AG10803 (cell line): ENCODE measurements around the gene TBC1D22A.

Source experiments
- DNase-seq: peaks from one replicate; pipeline ENCODE4 v3.0.0; 2010; ENCODE audit warnings: low read depth
- H3K4me3 ChIP-seq: 2 replicates; pipeline ENCODE4 v1.5.1; 2011; ENCODE audit warnings: mild to moderate bottlenecking, low read length, control low read depth
- TF ChIP-seq, protein P1 (sequence below): conservative IDR thresholded peaks from 2 replicates; pipeline ENCODE4 v1.5.1; 2011; ENCODE audit warnings: mild to moderate bottlenecking, low read length, control low read depth, inconsistent platforms

TBC1D22A gene

DNA sequence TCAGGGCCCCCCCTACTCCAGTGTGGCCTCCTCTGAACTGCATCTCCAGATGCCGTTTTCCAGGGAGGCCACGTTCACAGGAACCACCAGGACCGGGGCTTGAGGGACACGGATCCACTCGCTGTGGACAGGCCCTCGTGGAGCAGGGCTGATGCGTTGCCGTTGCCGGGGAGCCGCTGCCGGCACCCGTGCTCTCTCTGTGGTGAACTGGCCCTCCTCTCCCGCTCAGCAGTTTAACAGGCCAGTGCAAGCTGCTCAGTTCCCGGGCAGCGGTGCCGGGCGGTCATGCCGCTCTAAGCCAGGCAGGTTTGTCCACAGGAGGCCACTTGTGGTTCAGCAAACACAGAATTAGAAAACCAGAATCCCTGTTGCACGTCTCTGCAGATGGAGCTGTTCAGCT is 301.6 kb downstream of the TBC1D22A start:
- DNase-seq, result no peak
- no peak overlapping the region for H3K4me3 ChIP-seq
- TF ChIP-seq, protein P1, sequence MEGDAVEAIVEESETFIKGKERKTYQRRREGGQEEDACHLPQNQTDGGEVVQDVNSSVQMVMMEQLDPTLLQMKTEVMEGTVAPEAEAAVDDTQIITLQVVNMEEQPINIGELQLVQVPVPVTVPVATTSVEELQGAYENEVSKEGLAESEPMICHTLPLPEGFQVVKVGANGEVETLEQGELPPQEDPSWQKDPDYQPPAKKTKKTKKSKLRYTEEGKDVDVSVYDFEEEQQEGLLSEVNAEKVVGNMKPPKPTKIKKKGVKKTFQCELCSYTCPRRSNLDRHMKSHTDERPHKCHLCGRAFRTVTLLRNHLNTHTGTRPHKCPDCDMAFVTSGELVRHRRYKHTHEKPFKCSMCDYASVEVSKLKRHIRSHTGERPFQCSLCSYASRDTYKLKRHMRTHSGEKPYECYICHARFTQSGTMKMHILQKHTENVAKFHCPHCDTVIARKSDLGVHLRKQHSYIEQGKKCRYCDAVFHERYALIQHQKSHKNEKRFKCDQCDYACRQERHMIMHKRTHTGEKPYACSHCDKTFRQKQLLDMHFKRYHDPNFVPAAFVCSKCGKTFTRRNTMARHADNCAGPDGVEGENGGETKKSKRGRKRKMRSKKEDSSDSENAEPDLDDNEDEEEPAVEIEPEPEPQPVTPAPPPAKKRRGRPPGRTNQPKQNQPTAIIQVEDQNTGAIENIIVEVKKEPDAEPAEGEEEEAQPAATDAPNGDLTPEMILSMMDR, result no peak

DNA sequence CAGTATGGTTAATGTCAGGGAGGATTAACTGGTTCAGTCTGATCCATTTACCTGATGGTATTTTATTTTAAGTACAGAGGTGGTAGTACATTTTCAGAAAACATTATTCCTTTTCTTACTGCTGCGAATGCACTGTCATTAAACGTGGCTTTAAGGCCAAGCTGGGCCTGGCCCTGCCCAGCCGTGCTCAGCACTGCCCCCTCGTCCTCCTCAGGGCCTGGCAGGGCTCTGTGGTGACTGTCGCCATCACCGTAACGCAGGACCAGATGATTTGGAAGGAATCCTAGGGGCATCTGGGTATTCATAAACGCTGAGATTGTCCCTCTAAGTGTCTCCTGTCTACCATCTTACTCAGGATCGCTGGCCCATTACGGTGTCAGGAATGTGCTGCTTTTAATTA is 302.0 kb downstream of the TBC1D22A start:
- no peak overlapping the region for H3K4me3 ChIP-seq
- DNase-seq, result no peak
- TF ChIP-seq, protein P1, result no peak

GRCh38 chr22:47065756-47066615 is 303.5 kb downstream of the TBC1D22A start:
- no peak overlapping the region for H3K4me3 ChIP-seq
- TF ChIP-seq, protein P1, result no peak
- DNase-seq, result no peak

DNA sequence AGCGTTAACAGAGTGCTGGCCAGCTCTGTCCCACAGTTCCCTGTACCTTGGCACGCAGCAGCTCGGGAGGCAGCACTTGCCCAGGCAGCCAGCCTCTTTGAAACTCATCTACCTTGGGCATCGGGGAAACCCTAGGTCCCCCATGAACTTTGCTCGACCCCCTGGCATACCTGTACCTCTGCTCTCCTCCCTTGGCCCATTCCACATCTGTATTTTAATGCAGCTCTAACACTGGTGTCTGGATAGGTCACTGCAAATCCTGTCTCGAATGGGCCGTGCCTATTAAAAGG is 304.1 kb downstream of the TBC1D22A start:
- no peak for DNase-seq
- TF ChIP-seq, protein P1, result no peak

DNA sequence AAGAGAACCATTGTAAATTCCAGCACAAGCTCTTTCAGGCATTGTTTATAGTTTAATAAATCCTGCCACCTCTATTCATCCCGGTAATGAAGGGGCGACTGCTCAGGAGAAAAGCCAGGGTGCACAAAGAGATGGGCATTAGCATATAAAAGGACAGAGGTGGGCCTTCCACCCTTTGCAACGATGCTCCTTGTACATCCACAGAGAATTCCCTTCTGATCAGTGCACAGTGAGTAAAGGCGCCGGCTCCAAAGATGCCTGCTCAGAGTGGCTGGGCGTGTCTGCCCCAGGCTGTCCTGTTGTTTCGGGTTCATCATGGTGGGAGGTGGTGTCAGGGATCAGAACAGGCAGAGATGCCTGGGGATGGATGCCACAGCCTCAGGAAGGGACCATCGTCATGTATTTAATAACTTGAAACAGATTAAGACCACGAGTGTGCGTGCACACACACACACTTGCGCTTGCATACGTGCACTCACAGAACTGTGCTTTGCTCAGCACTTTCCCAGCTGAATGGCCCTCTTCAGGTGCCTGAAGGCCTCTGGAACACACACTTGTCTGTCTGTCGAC is 305.0 kb downstream of the TBC1D22A start:
- TF ChIP-seq, protein P1, result no peak

More for the DNA sequence above, 304.1 kb downstream of the TBC1D22A start:
- H3K4me3 ChIP-seq, result no peak overlapping the region

GRCh38 chr22:47067911-47068625 is 305.6 kb downstream of the TBC1D22A start:
- no peak overlapping the region for H3K4me3 ChIP-seq
- DNase-seq, result no peak
- TF ChIP-seq, protein P1, result no peak

More for the DNA sequence above, 305.0 kb downstream of the TBC1D22A start:
- no peak overlapping the region for H3K4me3 ChIP-seq
- no peak for DNase-seq
